DND-41 (cell line): ENCODE measurements around the gene TMEM131L.

Experiments used
- ATAC-seq: fragments of 200-7000 bp; cut with Tn5 transposase; 3 replicates; pipeline ENCODE4 v1.9.1; 2021; ENCODE audit warnings: low read depth; ENCODE audit not compliant: insufficient read depth
- DNase-seq: peaks from one replicate; pipeline ENCODE4 v3.0.0-alpha.2; 2020
- H2AFZ ChIP-seq: 2 replicates; pipeline ENCODE4 v1.6.0; 2012; ENCODE audit warnings: low read depth, low read length
- H3K27ac ChIP-seq: 2 replicates; pipeline ENCODE4 v1.5.1; 2012; ENCODE audit warnings: low read length, inconsistent platforms
- H3K27me3 ChIP-seq: fragments of 200-600 bp; sonication (generic); 2 replicates; pipeline ENCODE4 v1.6.0; 2012; ENCODE audit warnings: low read length, mild to moderate bottlenecking, inconsistent platforms; ENCODE audit not compliant: insufficient read depth, poor library complexity
- H3K36me3 ChIP-seq: 2 replicates; pipeline ENCODE4 v1.5.1; 2012; ENCODE audit warnings: low read length, inconsistent platforms; ENCODE audit not compliant: insufficient read depth
- H3K4me1 ChIP-seq: 2 replicates; pipeline ENCODE4 v1.5.1; 2012; ENCODE audit warnings: mild to moderate bottlenecking, low read length; ENCODE audit not compliant: insufficient read depth
- H3K4me2 ChIP-seq: 2 replicates; pipeline ENCODE4 v1.6.0; 2012; ENCODE audit warnings: mild to moderate bottlenecking, moderate library complexity, low read length, inconsistent platforms; ENCODE audit not compliant: insufficient read depth
- H3K4me3 ChIP-seq, 2 experiments: fragments of 200-600 bp in 1 of 2; shearing (Covaris generic) in 1 of 2; 2 replicates each; pipeline ENCODE4 v1.5.1; 2012 to 2016; ENCODE audit warnings: inconsistent platforms in 2 of 2, low read length in 2 of 2, mild to moderate bottlenecking in 2 of 2, low read depth in 1 of 2, moderate library complexity in 1 of 2
- H3K79me2 ChIP-seq: 2 replicates; pipeline ENCODE4 v1.6.0; 2012; ENCODE audit warnings: low read length, inconsistent platforms; ENCODE audit not compliant: insufficient read depth
- H3K9ac ChIP-seq: 2 replicates; pipeline ENCODE4 v1.6.0; 2012; ENCODE audit warnings: low read depth, mild to moderate bottlenecking, inconsistent platforms, low read length, moderate library complexity
- H3K9me3 ChIP-seq: 2 replicates; pipeline ENCODE4 v1.5.1; 2012; ENCODE audit warnings: low read length, moderate library complexity, mild to moderate bottlenecking, inconsistent platforms; ENCODE audit not compliant: insufficient read depth, severe bottlenecking
- H4K20me1 ChIP-seq: 2 replicates; pipeline ENCODE4 v1.6.0; 2012; ENCODE audit warnings: low read length; ENCODE audit not compliant: insufficient read depth
- CTCF ChIP-seq: IDR thresholded peaks from 2 replicates; pipeline ENCODE4 v1.5.1; 2012; ENCODE audit warnings: borderline replicate concordance, low read length, moderate library complexity, mild to moderate bottlenecking; ENCODE audit not compliant: poor library complexity, severe bottlenecking; ENCODE audit errors: extremely low read depth
- EZH2 ChIP-seq: IDR thresholded peaks from 3 replicates; pipeline ENCODE4 v1.6.1; 2012; ENCODE audit warnings: borderline replicate concordance, low read depth, mild to moderate bottlenecking, moderate library complexity, low read length, inconsistent platforms; ENCODE audit not compliant: severe bottlenecking

The TMEM131L gene

GRCh38 chr4:153668647-153669046, 202.5 kb downstream of the TMEM131L start:
- TF ChIP-seq CTCF, result no peak
- TF ChIP-seq EZH2, result no peak
- H3K27ac ChIP-seq, result no peak overlapping the region
- no peaks in the 10 kb centered on the region for H3K27me3 ChIP-seq
- H3K36me3 ChIP-seq, result no peaks in the 10 kb centered on the region
- no peak overlapping the region for H3K4me2 ChIP-seq
- DNase-seq (no peak), ATAC-seq (no peak)
- H3K9ac ChIP-seq, result no peak overlapping the region
- H4K20me1 ChIP-seq, result no peaks in the 10 kb centered on the region
- no peaks in the 10 kb centered on the region for H3K9me3 ChIP-seq
- no peak overlapping the region for H2AFZ ChIP-seq
- H3K79me2 ChIP-seq, result no peaks in the 10 kb centered on the region
- no peak overlapping the region for H3K4me3 ChIP-seq
- no peaks in the 10 kb centered on the region for H3K4me1 ChIP-seq

GRCh38 chr4:153669838-153670237, 203.7 kb downstream of the TMEM131L start:
- no peak for TF ChIP-seq CTCF
- TF ChIP-seq EZH2, result no peak
- no peaks in the 10 kb centered on the region for H3K4me1 ChIP-seq
- DNase-seq, result no peak
- no peak overlapping the region for H3K9ac ChIP-seq
- no peak overlapping the region for H3K4me3 ChIP-seq
- no peaks in the 10 kb centered on the region for H3K9me3 ChIP-seq
- no peaks in the 10 kb centered on the region for H3K79me2 ChIP-seq
- no peak overlapping the region for H3K27ac ChIP-seq
- no peaks in the 10 kb centered on the region for H4K20me1 ChIP-seq
- H3K27me3 ChIP-seq, result no peaks in the 10 kb centered on the region
- H3K4me2 ChIP-seq, result no peak overlapping the region
- no peak overlapping the region for H2AFZ ChIP-seq
- H3K36me3 ChIP-seq, result no peaks in the 10 kb centered on the region
- no peak for ATAC-seq

- Histone ChIP-seq H3K9ac (no peak overlapping the region), H3K4me2 (no peak overlapping the region), H3K4me3 (no peak overlapping the region), H3K36me3 (no peaks in the 10 kb centered on the region), H3K27me3 (no peaks in the 10 kb centered on the region), H3K9me3 (peaks cover 5% of the 10 kb centered on the region), H3K27ac (no peak overlapping the region), H4K20me1 (no peaks in the 10 kb centered on the region), H2AFZ (no peak overlapping the region), H3K79me2 (no peaks in the 10 kb centered on the region), H3K4me1 (no peaks in the 10 kb centered on the region)
- ATAC-seq, result no peak
- no peak for TF ChIP-seq EZH2
- DNase-seq, result no peak
These were observed 210.3 kb downstream of the TMEM131L start for GRCh38 chr4:153676486-153676885.

- no peak for DNase-seq
- peaks cover 5% of the 10 kb centered on the region for H3K9me3 ChIP-seq
- ATAC-seq, result no peak
These were observed 210.8 kb downstream of the TMEM131L start for GRCh38 chr4:153676984-153677383.

More at GRCh38 chr4:153676984-153677383, 210.8 kb downstream of the TMEM131L start:
- Histone ChIP-seq H3K27me3 (no peaks in the 10 kb centered on the region), H3K36me3 (no peaks in the 10 kb centered on the region), H3K9ac (no peak overlapping the region), H3K79me2 (no peaks in the 10 kb centered on the region), H3K27ac (no peak overlapping the region), H3K4me1 (no peaks in the 10 kb centered on the region), H4K20me1 (no peaks in the 10 kb centered on the region), H3K4me3 (no peak overlapping the region), H2AFZ (no peak overlapping the region), H3K4me2 (no peak overlapping the region)
- no peak for TF ChIP-seq CTCF
- no peak for TF ChIP-seq EZH2
